Lung microvascular endothelial cell (primary cell): ENCODE data around the gene RAB11FIP2. TPM values are rescaled to one million over a fixed set of nuclear protein-coding genes. Genes with fewer than 3 reads are reported as not detected.

ENCODE experiments used
- DNase-seq, 2 donors: peaks; one replicate each; pipeline versions ENCODE4 v3.0.0 to v3.0.0-alpha.2; 2010; ENCODE audit warnings: low read depth in 2 of 2
- total RNA-seq: library from RNA; depleted of rRNA; stranded (reverse); fragments of >200 nt; gene quantifications from 2 replicates; pipeline ENCODE4 v1.2.1, GENCODE V29; 2014

The RAB11FIP2 gene
- total RNA-seq, 1 donor from 2014 or later = 5.0 TPM

GRCh38 chr10:118034791-118035261 is 11.9 kb downstream of the RAB11FIP2 start:
- no peak for DNase-seq

DNA sequence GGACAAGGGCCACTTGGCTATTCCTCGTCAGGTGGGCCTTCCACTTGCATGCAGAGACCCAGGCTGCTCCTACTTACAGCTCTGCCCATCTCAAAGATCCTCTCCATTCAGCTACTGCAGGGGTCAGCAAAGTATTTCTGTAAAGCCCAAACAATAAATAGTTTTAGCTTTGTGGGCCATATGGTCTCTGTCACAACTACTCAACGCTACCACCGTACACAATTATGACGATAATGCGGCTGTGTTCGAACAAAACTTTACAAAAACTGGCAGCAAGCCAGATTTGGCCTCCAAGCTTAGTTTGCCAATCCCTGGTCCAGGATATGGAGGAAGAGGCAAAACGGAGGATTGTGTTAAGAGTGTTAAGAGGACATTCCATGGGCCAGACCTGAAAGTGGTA is 12.8 kb downstream of the RAB11FIP2 start:
- peak in 1 of 2 donors; percentile 7 for DNase-seq

DNA sequence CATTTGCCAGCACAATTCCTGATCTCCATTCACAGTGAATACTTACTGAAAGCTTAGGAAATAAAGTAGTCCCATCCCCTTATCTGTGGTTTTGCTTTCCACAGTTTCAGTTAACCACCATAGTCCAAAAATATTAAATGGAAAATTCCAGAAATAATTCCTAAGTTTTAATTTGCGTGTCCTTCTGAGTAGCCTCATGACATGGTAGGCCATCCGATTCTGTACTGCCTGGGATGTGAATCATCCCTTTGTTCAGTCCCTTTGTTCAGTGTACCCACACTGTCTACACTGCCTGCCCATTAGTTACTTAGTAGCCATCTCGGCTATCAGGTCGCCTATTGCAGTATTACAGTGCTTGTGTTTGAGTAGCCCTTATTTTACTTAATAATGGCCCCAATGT is 14.2 kb downstream of the RAB11FIP2 start:
- DNase-seq = no peak

- no peak for DNase-seq
Measured at GRCh38 chr10:118031351-118032075, 15.2 kb downstream of the RAB11FIP2 start.

- no peak for DNase-seq
Measured at GRCh38 chr10:118028619-118029018, 18.1 kb downstream of the RAB11FIP2 start.

- DNase-seq = no peak
Measured at GRCh38 chr10:118027397-118027796, 19.3 kb downstream of the RAB11FIP2 start.

DNA sequence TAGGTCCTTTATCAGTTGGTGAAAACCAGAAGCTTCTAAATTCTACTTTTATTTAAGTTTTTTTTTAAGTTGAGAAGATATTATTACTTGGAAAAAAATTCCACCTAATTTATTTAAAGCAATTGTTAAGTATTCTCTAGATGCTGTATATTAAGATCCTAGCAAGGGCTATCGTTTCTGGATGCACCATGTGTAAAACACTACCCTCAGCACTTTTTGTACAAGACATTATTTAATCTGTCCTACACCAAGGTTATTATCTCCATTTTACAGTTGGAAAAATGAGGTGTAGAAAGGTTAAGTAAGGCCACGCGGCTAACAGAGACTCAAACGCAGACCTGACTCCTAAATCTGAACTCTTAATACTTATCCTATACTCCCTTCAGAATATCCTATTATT is 19.8 kb downstream of the RAB11FIP2 start:
- no peak for DNase-seq

DNA sequence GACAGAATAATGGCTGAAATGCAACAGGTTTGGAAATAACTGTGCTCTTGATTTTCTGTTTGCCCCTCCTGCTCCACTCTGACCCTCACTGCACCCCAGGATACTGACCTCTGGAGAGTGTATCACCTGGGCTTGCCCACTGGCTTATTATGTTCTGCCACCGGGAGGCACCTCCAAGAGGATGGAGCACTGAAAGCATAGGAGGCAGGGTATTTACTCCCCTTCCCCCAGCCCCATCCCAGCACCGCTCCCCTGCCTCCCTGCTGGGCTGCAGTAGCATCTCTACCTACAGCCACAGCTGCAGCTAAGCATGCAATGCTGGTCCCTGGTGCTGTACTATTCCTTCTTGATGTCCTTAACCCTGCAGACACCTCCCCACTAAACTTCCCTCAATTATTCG is 26.4 kb downstream of the RAB11FIP2 start:
- no peak for DNase-seq

DNA sequence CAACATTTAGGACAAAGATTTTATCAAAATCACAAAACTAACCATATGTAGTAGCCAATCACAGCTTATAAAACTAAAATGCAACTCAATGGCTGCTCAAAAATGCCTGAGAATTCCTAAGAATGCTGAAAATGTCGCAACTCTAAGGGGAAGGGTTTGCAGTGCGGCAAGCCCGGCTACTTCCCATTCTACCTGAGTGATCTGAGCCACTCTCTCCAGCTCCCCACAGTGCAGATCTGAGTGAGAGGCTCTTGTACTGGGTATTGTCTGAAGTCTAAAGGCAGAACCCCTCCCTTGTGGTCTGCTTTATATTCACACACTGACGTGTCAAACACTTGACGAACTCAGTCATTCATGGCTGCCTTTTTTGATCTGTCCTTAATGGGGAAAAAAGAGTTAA is 28.9 kb downstream of the RAB11FIP2 start:
- DNase-seq = no peak

- no peak for DNase-seq
Measured at GRCh38 chr10:118017071-118017740, 29.5 kb downstream of the RAB11FIP2 start.

DNA sequence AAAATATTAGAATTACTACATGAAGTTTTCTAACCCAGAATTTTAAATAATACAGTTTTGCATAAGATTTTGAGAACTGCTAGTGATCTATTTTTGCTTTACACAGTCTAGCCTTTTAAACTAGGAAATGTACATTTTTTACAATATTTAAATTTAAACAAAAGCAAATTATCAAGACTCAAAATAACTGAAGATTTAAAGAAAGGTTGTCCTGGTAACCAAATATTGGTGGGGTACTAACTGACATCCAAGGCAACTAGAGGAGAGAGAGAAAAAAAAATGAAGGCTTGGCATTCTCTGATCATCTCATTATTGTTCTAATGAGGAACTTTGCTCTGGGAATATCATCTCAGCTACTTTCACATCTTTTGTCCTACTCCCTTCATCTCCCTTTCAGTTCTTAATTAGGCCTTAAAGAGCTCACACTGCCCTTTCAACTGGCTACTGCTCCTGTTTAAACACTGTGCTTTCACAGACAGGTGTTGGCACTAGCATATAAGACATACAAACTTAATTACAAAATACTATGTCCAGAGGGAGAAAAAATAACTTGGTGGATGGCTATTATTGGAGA is 33.7 kb downstream of the RAB11FIP2 start:
- no peak for DNase-seq

DNA sequence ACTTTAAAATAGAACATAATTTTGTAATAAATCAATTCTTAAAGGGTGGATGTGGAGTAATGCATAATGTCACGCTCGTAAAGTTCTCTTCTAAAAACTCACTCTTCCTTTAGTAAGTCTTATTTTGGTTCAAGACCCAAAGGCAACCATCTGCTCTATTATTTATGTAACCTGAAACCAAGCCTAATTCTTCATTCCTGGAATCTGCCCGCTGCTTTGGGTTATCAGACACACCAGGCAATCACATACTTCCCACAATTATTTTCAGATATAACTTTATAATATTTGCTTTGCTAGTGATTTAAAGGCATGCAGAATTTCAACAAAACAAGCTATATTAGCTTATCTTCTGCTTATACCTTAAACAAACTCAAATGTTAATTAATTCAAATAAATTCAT is 39.0 kb downstream of the RAB11FIP2 start:
- no peak for DNase-seq

DNA sequence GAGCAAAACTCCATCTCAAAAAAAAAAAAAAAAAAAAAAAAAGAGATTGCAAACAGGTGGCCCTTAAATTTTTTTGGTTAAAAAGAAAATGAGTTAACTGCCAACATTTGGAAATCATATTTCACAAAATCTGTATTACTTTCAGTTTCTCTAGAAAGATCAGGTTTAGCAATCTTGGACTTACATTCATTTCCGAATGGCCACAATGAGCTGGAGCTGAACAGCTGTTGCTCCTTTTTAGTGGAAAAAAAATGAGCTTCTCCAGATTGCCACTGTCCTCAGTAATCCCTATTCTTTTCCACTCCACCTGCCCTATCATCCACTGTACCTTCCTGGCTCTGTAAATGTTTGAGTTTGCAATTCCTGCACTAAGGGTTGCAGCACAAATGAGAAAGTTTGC is 43.6 kb downstream of the RAB11FIP2 start:
- no peak for DNase-seq

DNA sequence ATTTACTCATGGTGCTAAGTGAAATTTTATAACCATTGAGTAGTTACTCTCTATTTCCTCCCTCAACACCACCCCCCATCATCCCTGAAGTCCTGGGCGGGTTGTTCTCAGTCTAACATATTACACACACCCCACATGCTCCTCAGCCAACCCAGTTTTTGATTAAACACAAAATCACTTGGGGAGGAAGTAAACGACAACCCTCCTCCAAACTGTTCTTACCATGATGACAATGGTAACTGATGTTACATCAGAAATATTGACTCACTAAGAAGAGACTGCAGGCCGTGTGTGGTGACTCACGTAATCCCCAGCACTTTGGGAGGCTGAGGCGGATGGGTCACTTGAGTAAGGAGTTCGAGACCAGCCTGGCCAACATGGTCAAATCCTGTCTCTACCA is 44.2 kb downstream of the RAB11FIP2 start:
- peak in 1 of 2 donors; percentile 2 for DNase-seq

DNA sequence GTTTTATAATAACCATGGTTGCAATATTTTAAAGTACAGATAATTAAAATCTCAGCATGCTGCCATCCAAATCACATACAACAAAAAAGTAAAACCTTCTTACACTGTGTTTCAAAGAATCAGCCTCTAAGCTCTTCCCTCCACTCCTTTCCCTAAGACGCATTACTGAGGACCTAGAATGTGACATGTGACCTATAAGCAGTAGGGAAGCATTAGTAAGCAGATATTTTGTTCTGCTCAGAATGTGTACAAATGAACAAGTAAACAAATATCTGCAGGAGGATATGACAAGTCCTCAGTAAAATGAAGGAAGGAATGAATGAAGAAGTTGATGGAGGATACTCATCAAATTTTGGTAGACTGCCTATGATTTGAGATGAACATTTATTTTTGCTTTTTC is 49.1 kb downstream of the RAB11FIP2 start:
- DNase-seq = peak in 1 of 2 donors; percentile 7

DNA sequence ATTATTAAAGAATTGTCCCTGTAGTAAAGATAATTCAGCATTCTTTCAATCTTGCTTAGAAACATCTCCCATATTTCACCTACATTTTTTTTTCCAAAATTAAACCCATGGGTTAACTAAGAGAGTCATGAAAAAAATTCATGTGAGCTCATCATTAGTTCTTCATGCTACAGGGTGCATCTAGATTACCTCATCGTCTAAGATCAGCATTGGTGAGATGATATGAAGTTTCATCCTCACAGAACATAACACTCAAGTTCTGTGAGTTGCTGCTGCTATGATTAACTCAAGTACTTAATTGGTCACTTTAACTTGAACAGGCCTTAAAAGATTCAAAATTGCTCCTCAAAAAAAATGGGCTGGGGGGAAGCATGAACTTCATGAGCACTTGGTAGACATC is 50.0 kb downstream of the RAB11FIP2 start:
- no peak for DNase-seq

DNA sequence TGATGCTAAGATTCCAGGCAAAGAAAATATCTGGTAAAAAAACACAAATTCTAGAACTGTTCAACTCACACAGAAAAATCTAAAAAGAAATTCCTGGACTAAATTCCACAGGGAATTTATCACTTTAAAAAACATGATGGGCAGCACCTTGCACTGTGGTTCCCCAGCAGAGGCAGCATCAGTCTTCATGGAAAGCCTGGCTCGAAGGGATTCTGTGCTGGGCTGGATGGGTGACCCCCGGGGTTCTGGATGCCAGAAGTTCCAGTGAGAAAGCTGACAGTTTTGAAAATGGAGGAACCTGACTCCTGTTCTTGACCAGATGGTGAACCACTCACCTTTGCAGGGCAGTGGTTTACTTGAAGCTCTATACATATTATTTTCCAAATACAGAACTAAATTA is 52.0 kb downstream of the RAB11FIP2 start:
- DNase-seq = no peak

DNA sequence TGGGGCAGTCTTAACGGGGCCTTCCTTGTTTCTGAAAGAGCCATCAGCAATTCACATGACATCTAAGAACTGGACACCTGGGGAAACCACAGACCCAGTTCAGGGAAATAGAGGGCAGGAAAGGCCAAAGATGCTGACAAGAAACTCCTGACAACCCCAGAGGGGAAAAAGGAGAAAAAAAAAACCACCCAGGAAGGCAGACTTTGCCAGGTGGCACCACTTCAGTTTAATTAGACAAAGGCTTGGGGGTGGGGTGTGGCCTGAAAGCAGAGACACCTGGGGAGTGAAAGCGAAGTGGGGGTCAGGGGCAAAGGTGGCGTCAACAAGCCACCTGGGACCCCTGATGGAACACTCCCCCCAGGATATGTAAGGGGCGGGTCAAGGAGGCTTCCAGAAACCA is 53.6 kb downstream of the RAB11FIP2 start:
- DNase-seq = no peak

DNA sequence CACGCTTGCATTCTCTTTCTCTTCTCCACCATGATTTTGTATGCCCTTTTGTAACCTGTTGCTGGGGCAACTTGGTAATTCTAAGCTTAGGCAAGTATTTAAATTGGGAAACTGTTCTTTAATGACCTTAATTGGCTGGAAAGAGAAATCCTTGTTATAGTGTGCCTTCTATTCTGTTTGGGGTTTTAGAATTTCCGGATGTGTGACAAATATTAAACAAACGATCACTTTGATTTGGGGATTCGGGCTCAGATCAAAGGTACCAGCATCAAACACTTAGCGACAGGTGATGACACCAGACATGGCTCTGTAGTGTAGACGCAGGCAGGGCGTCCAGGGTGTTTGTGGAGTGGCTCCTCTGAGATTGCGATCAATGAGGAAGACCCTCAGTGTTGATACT is 55.0 kb downstream of the RAB11FIP2 start:
- no peak for DNase-seq

- no peak for DNase-seq
Measured at GRCh38 chr10:117989962-117990361, 56.8 kb downstream of the RAB11FIP2 start.

- no peak for DNase-seq
Measured at GRCh38 chr10:117988814-117989213, 57.9 kb downstream of the RAB11FIP2 start.

DNA sequence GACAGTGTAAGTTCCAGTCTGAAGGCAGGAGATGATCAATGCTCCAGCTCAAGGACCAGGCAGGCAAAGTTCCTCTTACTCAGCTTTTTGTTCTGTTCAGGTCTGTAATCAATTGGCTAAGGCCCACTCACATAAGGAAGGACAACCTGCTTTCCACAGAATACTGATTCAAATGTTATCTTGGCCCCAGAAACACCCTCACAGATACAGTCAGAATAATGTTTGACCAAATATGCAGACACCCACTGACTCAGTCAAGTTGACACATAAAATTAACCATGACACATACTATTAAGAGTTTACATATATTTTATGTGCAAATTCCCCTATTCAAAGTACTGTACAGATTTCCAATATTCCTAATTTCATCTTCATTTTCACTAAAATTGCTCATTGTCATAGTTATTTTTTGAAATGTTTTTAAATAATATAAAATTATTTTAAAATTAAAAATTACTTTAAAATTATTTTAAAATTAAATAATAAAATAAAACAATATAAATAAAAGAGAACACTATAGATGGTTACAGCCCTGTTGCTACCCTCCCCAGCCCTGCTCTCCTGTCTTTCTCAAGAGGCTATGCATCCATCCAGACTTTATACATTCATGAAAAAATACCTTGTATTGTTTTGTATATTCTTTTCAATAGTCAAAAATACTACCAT is 59.4 kb downstream of the RAB11FIP2 start:
- DNase-seq = no peak
